Measurements from ENCODE around the gene ANKRD55. TPM values are rescaled to one million over a fixed set of nuclear protein-coding genes. Genes with fewer than 3 reads are reported as not detected.

The ANKRD55 gene
- total RNA-seq, 1 donor from 2014 or later, result not detected

Small RNA genes within 50 kb of the gene (small RNA-seq; reads per million reads assigned to genes)
- gene RNA5SP184 (not detected), gene RNA5SP185 (0.09 reads per million), gene RNU6-299P (not detected)

Other genes starting within 250 kb of the ANKRD55 start
- gene IL6ST, start 238.4 kb downstream of the ANKRD55 start, total RNA-seq, result 76.2 TPM